ENCODE measurements around the gene MAGI2. TPM values are rescaled to one million over a fixed set of nuclear protein-coding genes. Genes with fewer than 3 reads are reported as not detected.

MAGI2 gene
- total RNA-seq, 2 experiments from 2014 or later, result 0.14 to 0.19 TPM

DNA sequence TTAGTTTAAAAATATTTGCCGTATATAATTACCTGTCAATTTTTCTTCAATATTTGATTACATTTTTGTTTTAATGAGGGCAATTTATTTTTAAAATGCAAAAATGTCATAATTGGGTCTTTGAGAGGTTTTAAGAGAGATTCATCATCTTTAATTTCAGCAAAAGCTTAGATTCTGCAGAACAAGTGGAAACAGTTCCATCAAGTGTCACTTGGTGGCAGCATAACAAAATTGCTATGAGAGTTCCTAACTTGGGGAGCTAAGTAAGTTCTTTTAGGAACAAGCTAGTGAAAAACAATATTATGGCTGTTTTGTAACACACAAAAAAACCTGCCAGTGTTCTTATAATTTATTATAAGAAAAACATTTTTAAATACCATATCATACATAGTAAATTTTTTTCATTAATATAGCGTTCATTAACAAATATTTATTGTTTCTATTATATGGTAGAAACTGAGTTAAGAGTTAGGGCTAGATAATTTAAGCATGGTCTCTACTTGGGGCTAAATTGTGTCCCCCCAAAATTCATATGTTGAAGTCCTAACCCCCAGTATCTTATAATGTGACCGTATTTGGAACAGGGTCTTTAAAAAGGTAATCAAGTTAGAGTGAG, 155.2 kb downstream of the MAGI2 start:
- H3K27ac Mint-ChIP-seq, result no peak overlapping the region
- POLR2A ChIA-PET, result no interaction called here
- no peaks in the 10 kb centered on the region for H3K36me3 Mint-ChIP-seq
- no peak for DNase-seq
- no peaks in the 10 kb centered on the region for H3K4me1 Mint-ChIP-seq
- no peak for ATAC-seq (ENCODE audit: low read depth)
- no peaks in the 10 kb centered on the region for H3K9me3 Mint-ChIP-seq
- H3K27me3 Mint-ChIP-seq, result no peaks in the 10 kb centered on the region
- no peak overlapping the region for H3K4me3 Mint-ChIP-seq

- H3K4me1 Mint-ChIP-seq, result no peaks in the 10 kb centered on the region
- H3K27me3 Mint-ChIP-seq, result no peaks in the 10 kb centered on the region
- ATAC-seq (ENCODE audit: low read depth), result no peak
- H3K4me3 Mint-ChIP-seq, result no peak overlapping the region
- H3K36me3 Mint-ChIP-seq, result no peaks in the 10 kb centered on the region
- POLR2A ChIA-PET, result no interaction called here
- no peak overlapping the region for H3K27ac Mint-ChIP-seq
- no peak for DNase-seq
- H3K9me3 Mint-ChIP-seq, result no peaks in the 10 kb centered on the region
Measured at GRCh38 chr7:79296553-79297320, 156.7 kb downstream of the MAGI2 start.

DNA sequence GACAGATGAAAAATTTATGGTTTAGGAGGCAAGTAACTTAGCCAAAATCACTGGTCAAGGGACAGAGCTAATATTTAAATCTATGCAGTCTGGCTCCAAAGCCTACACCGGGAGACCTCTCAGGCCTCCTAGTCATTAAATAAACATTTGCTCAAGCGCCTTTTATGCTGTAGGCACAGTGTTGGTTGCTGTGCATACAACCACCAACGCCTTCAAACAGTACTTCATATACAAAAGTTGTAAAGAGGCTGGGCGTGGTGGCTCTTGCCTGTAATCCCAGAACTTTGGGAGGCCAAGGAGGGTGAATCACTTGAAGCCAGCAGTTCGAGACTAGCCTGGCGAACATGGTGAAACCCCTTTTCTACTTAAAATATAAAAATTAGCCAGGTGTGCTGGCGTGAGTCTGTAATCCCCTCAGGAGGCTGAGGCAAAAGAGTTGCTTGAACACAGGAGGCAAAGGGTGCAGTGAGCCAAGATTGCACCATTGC, 159.8 kb downstream of the MAGI2 start:
- POLR2A ChIA-PET, result no interaction called here
- no peaks in the 10 kb centered on the region for H3K9me3 Mint-ChIP-seq
- H3K27ac Mint-ChIP-seq, result no peak overlapping the region
- no peak overlapping the region for H3K4me3 Mint-ChIP-seq
- ATAC-seq (ENCODE audit: low read depth), result no peak
- H3K4me1 Mint-ChIP-seq, result no peaks in the 10 kb centered on the region
- H3K36me3 Mint-ChIP-seq, result no peaks in the 10 kb centered on the region
- no peak for DNase-seq
- H3K27me3 Mint-ChIP-seq, result no peaks in the 10 kb centered on the region

GRCh38 chr7:79292834-79293233, 160.6 kb downstream of the MAGI2 start:
- DNase-seq (no peak), ATAC-seq (ENCODE audit: low read depth) (no peak)
- no peak overlapping the region for H3K4me3 Mint-ChIP-seq
- H3K27me3 Mint-ChIP-seq, result no peaks in the 10 kb centered on the region
- H3K9me3 Mint-ChIP-seq, result no peaks in the 10 kb centered on the region
- H3K4me1 Mint-ChIP-seq, result no peaks in the 10 kb centered on the region
- H3K27ac Mint-ChIP-seq, result no peak overlapping the region
- no peaks in the 10 kb centered on the region for H3K36me3 Mint-ChIP-seq
- POLR2A ChIA-PET, result no interaction called here

GRCh38 chr7:79291498-79291865, 162.0 kb downstream of the MAGI2 start:
- POLR2A ChIA-PET, result no interaction called here
- no peak for DNase-seq
- no peaks in the 10 kb centered on the region for H3K27me3 Mint-ChIP-seq
- H3K4me1 Mint-ChIP-seq, result no peaks in the 10 kb centered on the region
- no peak for ATAC-seq (ENCODE audit: low read depth)
- H3K4me3 Mint-ChIP-seq, result no peak overlapping the region
- H3K36me3 Mint-ChIP-seq, result no peaks in the 10 kb centered on the region
- no peaks in the 10 kb centered on the region for H3K9me3 Mint-ChIP-seq
- no peak overlapping the region for H3K27ac Mint-ChIP-seq

DNA sequence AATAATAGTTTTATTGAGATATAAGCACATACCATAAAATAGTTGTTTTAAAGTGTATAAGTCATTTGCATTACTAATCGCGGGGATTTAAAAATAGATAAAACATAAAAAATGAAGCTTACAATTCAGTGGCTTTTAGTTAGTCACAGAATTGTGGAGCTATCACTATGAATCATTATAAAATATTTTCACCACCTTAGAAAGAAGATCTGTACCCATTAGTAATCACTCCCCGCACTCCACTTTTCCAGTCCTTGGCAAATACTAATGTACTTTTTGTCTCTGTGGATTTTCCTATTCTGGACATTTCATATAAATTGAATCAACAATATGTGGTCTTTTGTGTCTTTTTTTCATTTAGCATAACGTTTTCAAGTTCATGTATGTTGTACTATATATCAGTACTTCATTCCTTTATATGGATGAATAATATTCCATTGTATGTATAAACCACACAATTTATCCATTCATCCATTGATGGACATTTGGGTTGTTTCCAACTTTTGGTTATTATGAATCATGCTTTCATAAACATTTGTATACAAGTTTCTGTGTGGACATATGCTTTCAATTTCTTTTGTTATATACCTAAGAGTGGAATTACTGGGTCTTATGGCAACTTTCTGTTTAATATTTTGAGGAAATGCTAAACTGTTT, 162.5 kb downstream of the MAGI2 start:
- Mint-ChIP-seq H3K4me1 (no peaks in the 10 kb centered on the region), H3K4me3 (no peak overlapping the region), H3K36me3 (no peaks in the 10 kb centered on the region), H3K9me3 (no peaks in the 10 kb centered on the region), H3K27me3 (no peaks in the 10 kb centered on the region), H3K27ac (no peak overlapping the region)
- POLR2A ChIA-PET, result no interaction called here
- DNase-seq, result no peak
- ATAC-seq (ENCODE audit: low read depth), result no peak

- no peak overlapping the region for H3K4me3 Mint-ChIP-seq
- no peaks in the 10 kb centered on the region for H3K36me3 Mint-ChIP-seq
- DNase-seq, result no peak
- no peak overlapping the region for H3K27ac Mint-ChIP-seq
- H3K4me1 Mint-ChIP-seq, result no peaks in the 10 kb centered on the region
- no peaks in the 10 kb centered on the region for H3K27me3 Mint-ChIP-seq
- no peaks in the 10 kb centered on the region for H3K9me3 Mint-ChIP-seq
- POLR2A ChIA-PET, result no interaction called here
- no peak for ATAC-seq (ENCODE audit: low read depth)
Measured at GRCh38 chr7:79290398-79290797, 163.1 kb downstream of the MAGI2 start.

- no peak for ATAC-seq (ENCODE audit: low read depth)
- Mint-ChIP-seq H3K9me3 (no peaks in the 10 kb centered on the region), H3K27me3 (no peaks in the 10 kb centered on the region), H3K27ac (no peak overlapping the region), H3K4me1 (no peaks in the 10 kb centered on the region), H3K36me3 (no peaks in the 10 kb centered on the region), H3K4me3 (no peak overlapping the region)
- POLR2A ChIA-PET, result no interaction called here
- DNase-seq, result no peak
Measured at GRCh38 chr7:79288655-79289054, 164.8 kb downstream of the MAGI2 start.

DNA sequence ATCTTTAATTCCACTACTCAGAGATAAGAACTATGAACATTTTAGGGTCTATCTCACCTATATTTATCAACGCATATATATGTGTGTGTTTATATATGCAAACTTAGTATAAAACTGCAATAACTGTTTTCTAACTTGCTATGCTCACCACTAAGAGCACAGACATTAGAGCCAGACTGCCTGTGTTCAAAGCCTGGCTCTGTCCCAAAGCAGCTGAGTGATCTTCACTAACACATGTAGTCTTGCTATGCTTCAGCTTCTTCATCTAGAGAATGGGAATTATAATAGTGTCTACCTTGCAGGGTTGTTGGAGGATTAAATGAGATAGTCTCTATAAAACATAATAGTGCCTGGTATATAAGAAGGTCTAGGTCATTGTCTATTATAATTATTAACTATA, 165.5 kb downstream of the MAGI2 start:
- Mint-ChIP-seq H3K36me3 (no peaks in the 10 kb centered on the region), H3K27ac (no peak overlapping the region)

GRCh38 chr7:79286181-79286580, 167.3 kb downstream of the MAGI2 start:
- Mint-ChIP-seq H3K4me3 (no peak overlapping the region), H3K27ac (no peak overlapping the region), H3K36me3 (no peaks in the 10 kb centered on the region), H3K4me1 (no peaks in the 10 kb centered on the region), H3K27me3 (peaks cover 4% of the 10 kb centered on the region), H3K9me3 (no peaks in the 10 kb centered on the region)
- ATAC-seq (ENCODE audit: low read depth) (no peak), DNase-seq (no peak)
- POLR2A ChIA-PET, result no interaction called here

More for the DNA sequence above, 165.5 kb downstream of the MAGI2 start:
- H3K4me3 Mint-ChIP-seq, result no peak overlapping the region
- H3K4me1 Mint-ChIP-seq, result no peaks in the 10 kb centered on the region
- no peak for DNase-seq
- POLR2A ChIA-PET, result no interaction called here
- ATAC-seq (ENCODE audit: low read depth), result no peak
- H3K27me3 Mint-ChIP-seq, result peaks cover 2% of the 10 kb centered on the region
- H3K9me3 Mint-ChIP-seq, result no peaks in the 10 kb centered on the region

- no peak overlapping the region for H3K27ac Mint-ChIP-seq
- H3K4me3 Mint-ChIP-seq, result no peak overlapping the region
- no peaks in the 10 kb centered on the region for H3K9me3 Mint-ChIP-seq
- ATAC-seq (ENCODE audit: low read depth) (no peak), DNase-seq (no peak)
- peaks cover 6% of the 10 kb centered on the region for H3K27me3 Mint-ChIP-seq
- POLR2A ChIA-PET, result no interaction called here
- no peaks in the 10 kb centered on the region for H3K36me3 Mint-ChIP-seq
- H3K4me1 Mint-ChIP-seq, result no peaks in the 10 kb centered on the region
Measured at GRCh38 chr7:79285756-79286155, 167.7 kb downstream of the MAGI2 start.

DNA sequence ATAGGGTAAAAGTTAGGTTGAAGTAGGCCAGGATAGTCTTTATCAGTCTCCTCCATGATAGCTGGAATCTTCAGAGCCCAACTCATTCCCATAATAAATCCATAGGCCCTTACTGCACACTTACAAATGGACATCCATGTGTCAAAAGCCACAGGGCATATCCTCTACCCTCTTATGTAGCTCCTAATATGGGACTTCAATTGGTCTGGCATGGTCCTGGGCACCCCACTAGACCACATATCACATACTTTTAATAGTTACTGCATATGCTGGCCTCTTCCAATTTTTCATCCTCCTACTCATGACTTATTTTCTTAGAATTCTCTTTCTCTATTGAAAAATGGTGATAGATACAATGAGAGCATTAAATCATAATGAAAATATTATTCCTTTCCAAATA, 169.3 kb downstream of the MAGI2 start:
- POLR2A ChIA-PET, result no interaction called here
- no peak overlapping the region for H3K27ac Mint-ChIP-seq
- no peaks in the 10 kb centered on the region for H3K9me3 Mint-ChIP-seq
- ATAC-seq (ENCODE audit: low read depth) (no peak), DNase-seq (no peak)
- no peaks in the 10 kb centered on the region for H3K36me3 Mint-ChIP-seq
- no peak overlapping the region for H3K4me3 Mint-ChIP-seq
- peaks cover 6% of the 10 kb centered on the region for H3K27me3 Mint-ChIP-seq
- H3K4me1 Mint-ChIP-seq, result no peaks in the 10 kb centered on the region

DNA sequence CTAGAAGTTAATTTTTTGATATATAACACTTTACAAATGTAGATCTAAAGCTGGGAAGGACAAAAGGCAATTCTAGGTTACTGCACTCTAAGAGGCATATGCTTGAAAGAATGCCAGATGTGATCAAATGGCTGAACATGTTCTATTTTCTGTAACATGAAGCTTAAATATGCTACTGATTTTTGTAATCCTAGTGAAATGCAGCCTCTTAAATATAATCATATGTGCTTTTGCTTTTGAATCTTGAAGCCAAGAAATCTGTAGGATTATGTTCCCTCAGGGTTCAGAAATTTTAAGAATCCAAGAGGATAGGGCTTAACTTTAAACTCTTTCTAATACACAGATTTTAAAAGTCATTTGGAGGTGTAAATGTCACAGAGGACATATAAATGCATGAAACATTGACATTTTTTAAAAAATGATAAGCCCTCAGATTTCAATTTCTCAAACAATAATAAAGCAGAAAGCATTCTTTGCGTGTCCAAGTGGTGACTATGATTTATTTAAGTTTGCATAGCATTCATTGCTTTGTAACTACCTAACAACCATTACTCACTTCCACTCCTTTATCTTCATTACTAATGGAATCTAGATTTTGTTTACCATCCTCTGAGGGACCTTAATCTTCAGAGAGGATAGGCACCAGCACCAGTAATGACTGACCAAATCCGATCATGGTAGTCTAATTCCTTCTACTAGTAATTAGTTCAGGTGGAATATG, 170.4 kb downstream of the MAGI2 start:
- H3K4me3 Mint-ChIP-seq, result no peak overlapping the region
- peaks cover 6% of the 10 kb centered on the region for H3K27me3 Mint-ChIP-seq
- no peak for DNase-seq
- no peak for ATAC-seq (ENCODE audit: low read depth)
- H3K9me3 Mint-ChIP-seq, result no peaks in the 10 kb centered on the region
- H3K27ac Mint-ChIP-seq, result no peak overlapping the region
- no peaks in the 10 kb centered on the region for H3K36me3 Mint-ChIP-seq
- H3K4me1 Mint-ChIP-seq, result no peaks in the 10 kb centered on the region
- POLR2A ChIA-PET, result no interaction called here

Measured in activated naive CD8-positive, alpha-beta T cell treated with anti-CD3 and anti-CD28 coated beads, Interleukin-2, amount 10 ng/mL, durations not matched to agents 7 days and 5 days (primary cell).